ENCODE measurements around the gene FBXO44.

FBXO44 gene

DNA sequence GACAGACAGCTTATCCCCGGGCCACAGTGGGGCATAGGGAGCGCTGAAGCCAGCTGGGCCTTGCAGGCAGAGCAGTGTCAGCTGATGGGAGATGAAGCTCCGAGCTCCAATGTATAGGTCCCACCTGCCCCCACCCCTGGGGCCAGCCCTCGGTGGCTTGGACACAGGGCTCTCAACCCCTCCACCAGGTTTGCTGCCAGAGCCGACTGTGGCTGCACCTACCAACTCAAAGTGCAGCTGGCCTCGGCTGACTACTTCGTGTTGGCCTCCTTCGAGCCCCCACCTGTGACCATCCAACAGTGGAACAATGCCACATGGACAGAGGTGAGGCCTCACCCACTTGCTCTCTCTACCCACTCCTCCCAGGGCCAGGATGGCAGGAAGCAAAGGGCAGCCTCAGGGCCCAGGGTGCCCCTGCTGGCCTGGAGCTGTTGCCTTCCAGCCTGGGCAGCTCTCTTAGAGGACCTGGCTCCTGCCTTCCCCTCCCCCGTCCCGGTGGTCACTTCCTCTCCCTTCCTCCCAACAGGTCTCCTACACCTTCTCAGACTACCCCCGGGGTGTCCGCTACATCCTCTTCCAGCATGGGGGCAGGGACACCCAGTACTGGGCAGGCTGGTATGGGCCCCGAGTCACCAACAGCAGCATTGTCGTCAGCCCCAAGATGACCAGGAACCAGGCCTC lies 18.6 kb downstream of the FBXO44 start:
- no peak overlapping the region for H3K27ac ChIP-seq
- peaks cover 55 to 95% (median 87%) of the 10 kb centered on the region in 11 experiments for H3K36me3 ChIP-seq
- no peaks in the 10 kb centered on the region for H3K27me3 ChIP-seq
- 0 out of 22 replicates have a peak overlapping the region, but pooled peaks of 1 of the 11 experiments have one; percentile 6 for H3K9ac ChIP-seq
- no peak overlapping the region for H3K4me2 ChIP-seq
- no peak overlapping the region for H3K4me3 ChIP-seq
- H3K9me3 ChIP-seq (replicated peaks in 1 of 11) = no peaks in the 10 kb centered on the region
- peaks cover 19 to 37% (median 24%) of the 10 kb centered on the region in 10 experiments for H3K4me1 ChIP-seq
- no peak for TF ChIP-seq Cebpa-rat (IDR thresholded peaks at IDR 0.05)
- H4K20me1 ChIP-seq = peaks cover 0 to 74% (median 60%) of the 10 kb centered on the region in 11 experiments; a peak in 17 of 22 replicates

DNA sequence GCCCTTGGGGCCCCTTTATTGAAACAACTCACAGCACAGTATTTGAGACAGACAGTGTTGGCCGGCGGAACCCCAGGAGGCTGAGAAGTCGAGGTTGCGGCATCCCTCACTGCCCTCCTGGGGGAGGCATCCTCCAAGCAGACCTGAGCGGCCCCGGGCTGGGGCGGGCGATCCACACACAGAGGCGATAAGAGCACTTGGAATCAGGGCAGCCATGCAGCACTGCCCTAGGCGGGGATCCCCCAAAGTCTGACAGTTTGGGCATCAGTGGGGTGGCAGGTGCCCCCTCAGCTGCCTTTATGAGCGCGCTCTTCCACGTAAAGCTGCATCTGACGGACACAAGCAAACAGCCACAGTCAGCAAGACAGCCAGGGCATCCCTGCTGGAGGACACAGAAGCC lies 19.8 kb downstream of the FBXO44 start:
- Histone ChIP-seq H3K9me3 (replicated peaks in 1 of 11) (no peaks in the 10 kb centered on the region), H3K4me3 (no peak overlapping the region), H3K27ac (no peak overlapping the region), H3K36me3 (peaks cover 47 to 96% (median 85%) of the 10 kb centered on the region in 11 experiments), H3K4me2 (no peak overlapping the region), H3K27me3 (no peaks in the 10 kb centered on the region), H3K9ac (0 out of 22 replicates have a peak overlapping the region, but pooled peaks of 1 of the 11 experiments have one; percentile 7), H4K20me1 (peaks cover 0 to 78% (median 65%) of the 10 kb centered on the region in 11 experiments; a peak in 17 of 22 replicates), H3K4me1 (peaks cover 21 to 40% (median 26%) of the 10 kb centered on the region in 10 experiments)
- TF ChIP-seq Cebpa-rat (IDR thresholded peaks at IDR 0.05) = no peak

DNA sequence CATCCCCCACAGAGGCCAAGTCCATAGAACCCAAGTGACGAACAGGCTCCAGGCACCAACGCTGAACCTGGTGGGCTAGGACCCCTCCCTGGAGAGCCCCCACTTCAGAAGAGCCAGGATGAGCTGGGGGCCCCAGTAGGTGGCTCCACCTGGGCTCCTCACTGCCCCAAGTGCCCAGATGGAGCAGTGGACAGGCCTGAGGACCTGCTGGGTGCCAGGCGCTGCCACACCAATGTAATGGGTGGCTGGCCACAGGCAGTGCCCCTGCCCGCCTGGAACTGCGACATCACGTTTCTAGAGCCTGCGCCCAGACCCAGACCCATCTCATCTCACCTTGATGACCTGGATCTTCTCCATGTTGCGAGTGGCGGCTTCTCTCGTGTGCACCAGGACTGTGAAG lies 20.6 kb downstream of the FBXO44 start:
- Histone ChIP-seq H3K9ac (peak overlapping the region in 1 of 11 experiments; percentile 38; a peak in 1 of 22 replicates), H3K4me3 (no peak overlapping the region), H3K36me3 (peaks cover 47 to 92% (median 82%) of the 10 kb centered on the region in 11 experiments), H3K27me3 (no peaks in the 10 kb centered on the region), H3K4me2 (no peak overlapping the region), H3K4me1 (peaks cover 24 to 46% (median 34%) of the 10 kb centered on the region in 10 experiments), H3K9me3 (replicated peaks in 1 of 11) (no peaks in the 10 kb centered on the region), H4K20me1 (peaks cover 0 to 86% (median 73%) of the 10 kb centered on the region in 11 experiments; a peak in 18 of 22 replicates), H3K27ac (no peak overlapping the region; a peak in 1 of 22 replicates)
- no peak for TF ChIP-seq Cebpa-rat (IDR thresholded peaks at IDR 0.05)

DNA sequence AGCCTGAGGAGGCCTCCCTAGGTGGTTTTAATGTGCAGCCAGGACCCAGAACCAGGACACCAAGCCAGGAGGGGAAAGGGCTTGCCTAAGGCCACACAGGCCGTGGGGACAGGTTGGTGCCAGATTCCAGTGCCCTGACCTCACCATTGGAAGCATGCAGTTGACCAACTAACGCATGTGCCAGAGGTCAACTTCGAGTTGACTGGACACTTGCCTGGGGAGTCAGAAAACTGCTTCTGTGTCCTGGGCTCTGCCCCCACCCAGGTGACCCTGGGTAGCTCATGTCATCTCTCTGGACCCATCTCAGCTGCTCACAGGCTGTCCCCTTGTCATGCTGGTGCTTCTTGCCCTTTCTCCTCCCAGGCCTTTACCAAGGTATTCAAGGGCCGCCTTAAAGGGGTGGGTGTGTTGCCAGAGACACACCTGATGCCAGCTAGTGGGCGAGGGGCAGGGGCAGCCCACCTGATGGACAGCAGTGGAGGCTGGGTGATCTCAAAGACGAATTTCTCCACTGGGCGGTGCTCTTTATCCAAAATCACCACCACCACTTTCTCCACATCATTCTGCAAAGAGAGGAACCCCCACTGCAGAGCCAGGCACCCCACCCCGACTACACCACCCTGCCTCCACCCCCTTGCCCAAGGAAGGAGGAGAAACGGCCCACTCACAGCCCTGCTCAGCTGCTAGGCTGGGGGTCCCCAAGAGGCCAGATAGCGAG lies 21.9 kb downstream of the FBXO44 start:
- TF ChIP-seq Cebpa-rat (IDR thresholded peaks at IDR 0.05) = no peak
- Histone ChIP-seq H3K9ac (peak overlapping the region in 5 of 11 experiments; percentile 4 to 55 (median 44); a peak in 7 of 22 replicates), H3K27me3 (no peaks in the 10 kb centered on the region), H3K4me3 (no peak overlapping the region), H3K36me3 (peaks cover 47 to 80% (median 72%) of the 10 kb centered on the region in 11 experiments), H4K20me1 (peaks cover 0 to 87% (median 71%) of the 10 kb centered on the region in 11 experiments; a peak in 18 of 22 replicates), H3K4me1 (peaks cover 14 to 40% (median 36%) of the 10 kb centered on the region in 10 experiments; a peak in 19 of 20 replicates), H3K27ac (peak overlapping the region in 4 of 11 experiments; percentile 2 to 48 (median 35); a peak in 7 of 22 replicates), H3K4me2 (peak overlapping the region in 3 of 11 experiments; percentile 18 to 98 (median 98); a peak in 2 of 22 replicates), H3K9me3 (replicated peaks in 1 of 11) (no peaks in the 10 kb centered on the region)

DNA sequence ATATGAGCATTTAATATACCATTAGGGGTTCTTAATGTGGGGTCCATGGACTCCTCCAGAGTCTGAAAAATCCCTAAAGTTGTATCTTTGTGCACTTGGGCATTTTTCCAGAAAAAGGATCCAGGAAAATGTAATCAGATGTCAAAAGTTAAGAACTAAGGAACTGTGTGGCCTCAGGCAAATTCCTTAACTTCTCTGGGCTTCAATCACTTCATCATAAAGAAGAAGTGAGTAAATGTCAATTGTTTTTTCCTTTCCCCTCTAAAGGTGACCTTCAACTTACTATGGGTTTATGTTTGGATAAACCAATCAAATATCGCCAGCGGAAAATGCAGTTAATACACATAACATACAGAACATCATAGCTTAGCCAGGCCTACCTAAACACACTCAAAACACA lies 23.8 kb downstream of the FBXO44 start:
- TF ChIP-seq Cebpa-rat (IDR thresholded peaks at IDR 0.05) = no peak
- H3K4me1 ChIP-seq = peaks cover 21 to 57% (median 54%) of the 10 kb centered on the region in 10 experiments
- 0 out of 20 replicates have a peak overlapping the region, but pooled peaks of 1 of the 10 experiments have one; percentile 9 for H3K4me3 ChIP-seq
- no peaks in the 10 kb centered on the region for H3K9me3 ChIP-seq (replicated peaks in 1 of 11)
- H4K20me1 ChIP-seq = peaks cover 0 to 73% (median 57%) of the 10 kb centered on the region in 11 experiments; a peak in 17 of 22 replicates
- H3K36me3 ChIP-seq = peaks cover 30 to 61% (median 53%) of the 10 kb centered on the region in 11 experiments
- peak overlapping the region in 4 of 11 experiments; percentile 17 to 99 (median 70); a peak in 3 of 22 replicates for H3K9ac ChIP-seq
- H3K27ac ChIP-seq = no peak overlapping the region
- H3K4me2 ChIP-seq = peak overlapping the region in 8 of 11 experiments; percentile 92 to 99 (median 98); a peak in 14 of 22 replicates
- no peaks in the 10 kb centered on the region for H3K27me3 ChIP-seq

DNA sequence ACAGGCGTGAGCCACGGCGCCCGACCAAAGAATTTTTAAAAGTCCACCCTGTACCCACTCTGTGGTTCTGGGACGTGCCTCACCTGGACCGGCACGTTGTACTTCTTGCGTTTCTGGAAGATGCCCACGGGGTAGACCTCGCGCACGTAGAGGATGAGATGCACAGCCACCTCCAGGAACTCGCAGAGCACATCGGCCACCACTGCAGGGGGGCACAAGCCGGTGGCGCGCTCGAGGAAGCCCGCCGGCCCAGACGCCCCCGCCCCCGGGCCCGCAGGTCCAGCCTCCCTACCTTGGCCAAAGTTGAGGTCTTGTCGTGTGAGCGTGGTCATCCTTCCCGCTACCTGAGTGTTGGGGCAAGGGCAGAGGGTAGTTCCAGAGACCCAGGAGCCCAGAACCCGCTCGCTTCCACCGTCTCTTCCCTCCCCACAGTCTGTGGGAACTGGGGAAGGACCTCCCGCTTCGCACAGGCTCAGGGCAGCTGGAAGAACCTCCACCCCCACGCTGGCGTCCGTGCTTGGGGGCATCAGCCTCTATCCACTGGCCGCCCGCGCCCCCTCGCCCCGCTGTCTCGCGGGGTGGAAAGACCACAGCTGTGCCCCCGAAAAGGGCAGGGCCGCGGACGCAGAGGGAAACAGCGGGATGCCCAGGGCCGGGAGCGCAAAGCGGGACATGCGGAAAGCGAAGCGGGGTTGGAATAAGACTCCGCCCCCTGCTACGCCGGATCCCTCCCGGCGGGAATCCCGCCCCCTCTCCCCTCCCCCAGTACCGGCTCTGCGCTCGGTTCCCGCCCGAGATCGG lies 25.8 kb downstream of the FBXO44 start:
- TF ChIP-seq Cebpa-rat (IDR thresholded peaks at IDR 0.05) = no peak
- Histone ChIP-seq H3K27me3 (no peaks in the 10 kb centered on the region), H3K9me3 (replicated peaks in 1 of 11) (no peaks in the 10 kb centered on the region), H4K20me1 (peaks cover 0 to 64% (median 49%) of the 10 kb centered on the region in 11 experiments; a peak in 18 of 22 replicates), H3K4me1 (peaks cover 28 to 77% (median 74%) of the 10 kb centered on the region in 10 experiments), H3K4me2 (peak overlapping the region; percentile 92 to 100 (median 98)), H3K4me3 (peak overlapping the region; percentile 72 to 98 (median 88)), H3K36me3 (peaks cover 12 to 41% (median 35%) of the 10 kb centered on the region in 11 experiments), H3K27ac (peak overlapping the region; percentile 78 to 94 (median 88)), H3K9ac (peak overlapping the region; percentile 84 to 99 (median 89))

DNA sequence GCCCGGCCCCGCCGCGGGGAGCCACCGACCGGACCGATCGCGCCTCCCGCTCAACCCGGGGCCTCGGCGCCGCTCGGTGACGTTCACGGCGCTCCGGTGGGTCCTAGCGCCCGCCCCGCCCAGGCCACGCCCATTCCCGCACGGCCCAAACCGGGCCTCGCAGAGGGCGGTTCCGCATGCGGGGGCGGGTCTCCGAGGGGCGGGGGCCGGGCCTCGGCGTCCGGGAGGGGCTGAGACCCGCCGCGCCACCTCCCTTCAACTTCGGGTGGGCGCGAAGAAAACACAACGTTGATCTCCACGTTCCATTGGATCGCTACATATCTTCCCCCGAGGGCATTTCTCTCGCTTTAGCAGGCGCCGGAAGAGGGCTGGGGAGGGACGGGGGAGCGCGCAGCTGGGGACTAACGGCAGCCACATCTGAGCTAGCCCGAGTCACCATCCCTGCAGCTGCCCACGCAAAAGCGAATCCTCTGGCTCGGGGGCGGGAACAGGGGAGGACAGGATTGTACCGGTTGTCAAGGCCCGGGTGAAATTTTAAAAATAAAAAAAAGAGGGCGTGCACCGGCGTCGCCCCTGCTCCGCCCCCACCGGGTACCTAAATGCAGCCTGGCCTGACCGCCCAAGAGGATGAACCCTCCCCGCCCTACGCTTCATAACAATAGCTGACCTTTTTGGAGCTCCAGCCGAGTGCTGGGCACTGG lies 26.5 kb downstream of the FBXO44 start, which contains the start of gene MAD2L2:
Gene MAD2L2 (minus strand): TSS at position 78 of the 701 bp plus-strand sequence. CDS start 547 bp downstream, outside the sequence.
- H3K4me2 ChIP-seq = peak within 1 kb of the TSS; percentile 92 to 100 (median 98)
- no peaks in the 10 kb centered on the region for H3K9me3 ChIP-seq (replicated peaks in 1 of 11)
- peak within 1 kb of the TSS; percentile 84 to 99 (median 89) for H3K9ac ChIP-seq
- H3K4me3 ChIP-seq = peak within 1 kb of the TSS; percentile 72 to 98 (median 88)
- no peaks in the 10 kb centered on the region for H3K27me3 ChIP-seq
- H3K27ac ChIP-seq = peak within 1 kb of the TSS; percentile 78 to 94 (median 88)
- H4K20me1 ChIP-seq = peaks cover 0 to 60% (median 43%) of the 10 kb centered on the region in 11 experiments; a peak in 18 of 22 replicates
- no peak for TF ChIP-seq Cebpa-rat (IDR thresholded peaks at IDR 0.05)
- peaks cover 28 to 84% (median 82%) of the 10 kb centered on the region in 10 experiments for H3K4me1 ChIP-seq
- H3K36me3 ChIP-seq = peaks cover 4 to 35% (median 29%) of the 10 kb centered on the region in 11 experiments; a peak in 21 of 22 replicates

Data from BLaER1 treated with 17β-estradiol and CSF1 and Interleukin-3, amounts not matched to agents 10 nM and 100 nM (cell line).